ENCODE data around the gene COL15A1. TPM values are rescaled to one million over a fixed set of nuclear protein-coding genes. Genes with fewer than 3 reads are reported as not detected.

COL15A1 gene
- total RNA-seq, 1 experiment from 2014 or later: 0.10 TPM

GRCh38 chr9:99050292-99050911, 106.7 kb downstream of the COL15A1 start:
- ATAC-seq (0 out of 2 replicates have a peak, but pooled peaks have one; percentile 65), DNase-seq (ENCODE audit: low read depth, low spot score) (peak; percentile 81)
- no peaks in the 10 kb centered on the region for H3K4me1 ChIP-seq (ENCODE audit: control insufficient read depth, insufficient read depth, low read length)
- H3K36me3 ChIP-seq (ENCODE audit: control insufficient read depth, insufficient read depth, low read length): no peaks in the 10 kb centered on the region
- H3K9me3 ChIP-seq (ENCODE audit: control insufficient read depth, insufficient read depth, low read depth, low read length): no peaks in the 10 kb centered on the region
- intact Hi-C loops (cut with micrococcal nuclease; ENCODE audit: unreplicated experiment) (no loop called here), in situ Hi-C loops (cut with HindIII; ENCODE audit: low pct_unique_long_range_greater_than_20kb, low sequenced_read_pairs) (no loop called here)
- no peak for TF ChIP-seq SIN3A (IDR thresholded peaks at IDR 0.05; ENCODE audit: borderline replicate concordance, insufficient read depth, low read depth, low read length)
- BruUV-seq (replicated peaks): no TSS peak
- POLR2A ChIA-PET: no interaction called here
- CTCF ChIA-PET: no interaction called here
- H3K27me3 ChIP-seq (ENCODE audit: control insufficient read depth, insufficient read depth, low read length): no peaks in the 10 kb centered on the region
- H3K27ac ChIP-seq (ENCODE audit: low read length): no peak overlapping the region
- H3K4me3 ChIP-seq (ENCODE audit: low read depth in 2 of 2, low read length in 2 of 2): no peak overlapping the region

DNA sequence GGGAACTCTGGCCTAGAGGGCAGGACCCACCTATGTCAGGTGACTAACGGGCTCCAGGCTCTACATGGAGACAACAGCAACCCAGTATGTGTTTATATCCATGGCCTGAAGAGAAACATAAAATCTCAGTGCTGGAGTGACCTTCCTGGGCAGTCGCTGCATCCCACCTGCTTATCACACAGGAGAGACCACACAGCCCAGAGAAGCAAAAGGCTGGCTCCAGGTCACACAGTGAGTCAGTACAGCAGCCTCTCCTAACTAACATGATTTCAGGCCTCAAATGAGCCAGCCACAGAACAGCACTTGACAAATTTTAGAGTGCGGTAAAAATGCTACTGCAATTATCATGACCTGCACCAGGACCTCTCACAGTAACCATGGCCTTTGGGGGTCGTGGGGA, 107.2 kb downstream of the COL15A1 start:
- ATAC-seq: no peak
- intact Hi-C loops (cut with micrococcal nuclease; ENCODE audit: unreplicated experiment): no loop called here

More for the DNA sequence above, 107.2 kb downstream of the COL15A1 start:
- H3K4me3 ChIP-seq (ENCODE audit: low read depth in 2 of 2, low read length in 2 of 2): no peak overlapping the region
- no peaks in the 10 kb centered on the region for H3K27me3 ChIP-seq (ENCODE audit: control insufficient read depth, insufficient read depth, low read length)
- no peaks in the 10 kb centered on the region for H3K36me3 ChIP-seq (ENCODE audit: control insufficient read depth, insufficient read depth, low read length)
- ChIA-PET CTCF (no interaction called here), POLR2A (no interaction called here)
- BruUV-seq (replicated peaks): no TSS peak
- H3K27ac ChIP-seq (ENCODE audit: low read length): no peak overlapping the region
- TF ChIP-seq SIN3A (IDR thresholded peaks at IDR 0.05; ENCODE audit: borderline replicate concordance, insufficient read depth, low read depth, low read length): no peak
- TF ChIP-seq, protein P1, sequence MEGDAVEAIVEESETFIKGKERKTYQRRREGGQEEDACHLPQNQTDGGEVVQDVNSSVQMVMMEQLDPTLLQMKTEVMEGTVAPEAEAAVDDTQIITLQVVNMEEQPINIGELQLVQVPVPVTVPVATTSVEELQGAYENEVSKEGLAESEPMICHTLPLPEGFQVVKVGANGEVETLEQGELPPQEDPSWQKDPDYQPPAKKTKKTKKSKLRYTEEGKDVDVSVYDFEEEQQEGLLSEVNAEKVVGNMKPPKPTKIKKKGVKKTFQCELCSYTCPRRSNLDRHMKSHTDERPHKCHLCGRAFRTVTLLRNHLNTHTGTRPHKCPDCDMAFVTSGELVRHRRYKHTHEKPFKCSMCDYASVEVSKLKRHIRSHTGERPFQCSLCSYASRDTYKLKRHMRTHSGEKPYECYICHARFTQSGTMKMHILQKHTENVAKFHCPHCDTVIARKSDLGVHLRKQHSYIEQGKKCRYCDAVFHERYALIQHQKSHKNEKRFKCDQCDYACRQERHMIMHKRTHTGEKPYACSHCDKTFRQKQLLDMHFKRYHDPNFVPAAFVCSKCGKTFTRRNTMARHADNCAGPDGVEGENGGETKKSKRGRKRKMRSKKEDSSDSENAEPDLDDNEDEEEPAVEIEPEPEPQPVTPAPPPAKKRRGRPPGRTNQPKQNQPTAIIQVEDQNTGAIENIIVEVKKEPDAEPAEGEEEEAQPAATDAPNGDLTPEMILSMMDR (IDR thresholded peaks at IDR 0.05): no peak
- TF ChIP-seq, protein P2, sequence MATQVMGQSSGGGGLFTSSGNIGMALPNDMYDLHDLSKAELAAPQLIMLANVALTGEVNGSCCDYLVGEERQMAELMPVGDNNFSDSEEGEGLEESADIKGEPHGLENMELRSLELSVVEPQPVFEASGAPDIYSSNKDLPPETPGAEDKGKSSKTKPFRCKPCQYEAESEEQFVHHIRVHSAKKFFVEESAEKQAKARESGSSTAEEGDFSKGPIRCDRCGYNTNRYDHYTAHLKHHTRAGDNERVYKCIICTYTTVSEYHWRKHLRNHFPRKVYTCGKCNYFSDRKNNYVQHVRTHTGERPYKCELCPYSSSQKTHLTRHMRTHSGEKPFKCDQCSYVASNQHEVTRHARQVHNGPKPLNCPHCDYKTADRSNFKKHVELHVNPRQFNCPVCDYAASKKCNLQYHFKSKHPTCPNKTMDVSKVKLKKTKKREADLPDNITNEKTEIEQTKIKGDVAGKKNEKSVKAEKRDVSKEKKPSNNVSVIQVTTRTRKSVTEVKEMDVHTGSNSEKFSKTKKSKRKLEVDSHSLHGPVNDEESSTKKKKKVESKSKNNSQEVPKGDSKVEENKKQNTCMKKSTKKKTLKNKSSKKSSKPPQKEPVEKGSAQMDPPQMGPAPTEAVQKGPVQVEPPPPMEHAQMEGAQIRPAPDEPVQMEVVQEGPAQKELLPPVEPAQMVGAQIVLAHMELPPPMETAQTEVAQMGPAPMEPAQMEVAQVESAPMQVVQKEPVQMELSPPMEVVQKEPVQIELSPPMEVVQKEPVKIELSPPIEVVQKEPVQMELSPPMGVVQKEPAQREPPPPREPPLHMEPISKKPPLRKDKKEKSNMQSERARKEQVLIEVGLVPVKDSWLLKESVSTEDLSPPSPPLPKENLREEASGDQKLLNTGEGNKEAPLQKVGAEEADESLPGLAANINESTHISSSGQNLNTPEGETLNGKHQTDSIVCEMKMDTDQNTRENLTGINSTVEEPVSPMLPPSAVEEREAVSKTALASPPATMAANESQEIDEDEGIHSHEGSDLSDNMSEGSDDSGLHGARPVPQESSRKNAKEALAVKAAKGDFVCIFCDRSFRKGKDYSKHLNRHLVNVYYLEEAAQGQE (IDR thresholded peaks at IDR 0.05; ENCODE audit: insufficient read depth in 1 of 2, low read depth in 2 of 2, low read length in 1 of 2): no peak
- TF ChIP-seq POLR2AphosphoS5 (IDR thresholded peaks at IDR 0.05; ENCODE audit: low read depth, low read length): no peak
- TF ChIP-seq TCF7L2 (IDR thresholded peaks at IDR 0.05; ENCODE audit: low read depth, low read length): no peak
- no peaks in the 10 kb centered on the region for H3K4me1 ChIP-seq (ENCODE audit: control insufficient read depth, insufficient read depth, low read length)
- DNase-seq (ENCODE audit: low read depth, low spot score): no peak
- in situ Hi-C loops (cut with HindIII; ENCODE audit: low pct_unique_long_range_greater_than_20kb, low sequenced_read_pairs): no loop called here
- no peaks in the 10 kb centered on the region for H3K9me3 ChIP-seq (ENCODE audit: control insufficient read depth, insufficient read depth, low read depth, low read length)

All from Panc1 (cell line).